Lower lobe of right lung (tissue), 2 donors: ENCODE data around the gene FAT3. TPM values are rescaled to one million over a fixed set of nuclear protein-coding genes. Genes with fewer than 3 reads are reported as not detected.

Experiments used
- ATAC-seq, 2 donors: fragments of 200-7000 bp; cut with Tn5 transposase; one replicate each; pipeline ENCODE4 v1.9.1; 2020 to 2022; ENCODE audit warnings: mild to moderate bottlenecking in 2 of 2, moderate library complexity in 2 of 2
- DNase-seq: peaks from one replicate; pipeline ENCODE4 v3.0.0-alpha.2; 2020
- H3K27ac ChIP-seq: fragments of 200-600 bp; one replicate; pipeline ENCODE4 v1.8.0; 2022
- H3K27me3 ChIP-seq: fragments of 200-600 bp; one replicate; pipeline ENCODE4 v1.8.0; 2022; ENCODE audit warnings: low read depth
- H3K36me3 ChIP-seq: fragments of 200-600 bp; one replicate; pipeline ENCODE4 v1.8.0; 2022; ENCODE audit warnings: mild to moderate bottlenecking
- H3K4me1 ChIP-seq: fragments of 200-600 bp; one replicate; pipeline ENCODE4 v1.8.0; 2022
- H3K4me3 ChIP-seq: fragments of 200-600 bp; one replicate; pipeline ENCODE4 v1.8.0; 2022; ENCODE audit warnings: mild to moderate bottlenecking
- H3K9me3 ChIP-seq: fragments of 200-600 bp; one replicate; pipeline ENCODE4 v1.8.0; 2022
- intact Hi-C: fragments of 100-400 bp; cut with DNase I; formaldehyde crosslinking; loops from one replicate; pipeline ENCODE4 v1.11.0; 2022
- total RNA-seq: library from RNA; stranded (reverse); fragmentation: NEBNext Ultra II Directional; extraction: Animal tissue kit (Norgen Biotek cat#: 25700); gene quantifications from one replicate; pipeline ENCODE4 v1.2.1, GENCODE V29; 2021
- TF ChIP-seq, protein P1 (sequence below): fragments of 200-600 bp; IDR thresholded peaks from one replicate; pipeline ENCODE4 v1.8.0; 2022; ENCODE audit warnings: antibody characterized with exemption, mild to moderate bottlenecking
- donor health status: DM: no; HTN: yes; CAD: no; lungs with severe emphysema.

Gene FAT3
- total RNA-seq, 1 donor from 2014 or later = 7.9 TPM

DNA sequence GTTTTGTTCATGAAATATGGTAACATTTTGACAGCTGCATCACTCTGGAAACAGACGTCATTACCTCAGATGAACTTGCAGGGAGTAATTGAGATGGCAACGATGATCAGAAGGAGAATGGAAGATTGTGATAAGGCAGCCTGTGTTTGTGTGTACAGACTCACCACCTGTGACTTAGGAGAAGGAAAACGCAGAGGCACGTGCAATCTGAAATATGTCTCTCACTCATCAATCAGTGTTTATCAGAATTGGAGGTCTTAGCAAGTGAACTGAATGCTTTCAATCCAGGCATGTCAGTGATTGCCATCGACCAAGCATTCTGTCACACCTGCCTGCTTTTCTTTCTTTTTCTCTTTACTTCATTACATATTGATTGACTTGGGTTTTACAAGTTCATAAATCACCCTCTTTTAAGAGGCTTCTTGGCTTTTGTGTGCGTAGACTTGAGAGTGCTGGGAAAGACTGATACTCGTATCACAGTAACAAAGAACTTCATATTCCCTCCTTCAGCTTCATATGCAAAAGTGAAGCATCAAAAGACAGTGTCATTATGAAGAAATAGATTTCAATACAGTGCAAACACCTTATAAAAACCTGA, 24.6 kb downstream of the FAT3 start:
- intact Hi-C loops = no loop called here
- no peaks in the 10 kb centered on the region for H3K36me3 ChIP-seq
- H3K27ac ChIP-seq = no peak overlapping the region
- ATAC-seq (no peak), DNase-seq (no peak)
- H3K4me3 ChIP-seq = no peak overlapping the region
- no peaks in the 10 kb centered on the region for H3K9me3 ChIP-seq
- TF ChIP-seq, protein P1, sequence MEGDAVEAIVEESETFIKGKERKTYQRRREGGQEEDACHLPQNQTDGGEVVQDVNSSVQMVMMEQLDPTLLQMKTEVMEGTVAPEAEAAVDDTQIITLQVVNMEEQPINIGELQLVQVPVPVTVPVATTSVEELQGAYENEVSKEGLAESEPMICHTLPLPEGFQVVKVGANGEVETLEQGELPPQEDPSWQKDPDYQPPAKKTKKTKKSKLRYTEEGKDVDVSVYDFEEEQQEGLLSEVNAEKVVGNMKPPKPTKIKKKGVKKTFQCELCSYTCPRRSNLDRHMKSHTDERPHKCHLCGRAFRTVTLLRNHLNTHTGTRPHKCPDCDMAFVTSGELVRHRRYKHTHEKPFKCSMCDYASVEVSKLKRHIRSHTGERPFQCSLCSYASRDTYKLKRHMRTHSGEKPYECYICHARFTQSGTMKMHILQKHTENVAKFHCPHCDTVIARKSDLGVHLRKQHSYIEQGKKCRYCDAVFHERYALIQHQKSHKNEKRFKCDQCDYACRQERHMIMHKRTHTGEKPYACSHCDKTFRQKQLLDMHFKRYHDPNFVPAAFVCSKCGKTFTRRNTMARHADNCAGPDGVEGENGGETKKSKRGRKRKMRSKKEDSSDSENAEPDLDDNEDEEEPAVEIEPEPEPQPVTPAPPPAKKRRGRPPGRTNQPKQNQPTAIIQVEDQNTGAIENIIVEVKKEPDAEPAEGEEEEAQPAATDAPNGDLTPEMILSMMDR = no peak
- H3K27me3 ChIP-seq = no peaks in the 10 kb centered on the region
- no peaks in the 10 kb centered on the region for H3K4me1 ChIP-seq

- Histone ChIP-seq H3K4me1 (no peaks in the 10 kb centered on the region), H3K4me3 (no peak overlapping the region), H3K9me3 (no peaks in the 10 kb centered on the region), H3K27ac (no peak overlapping the region), H3K27me3 (no peaks in the 10 kb centered on the region), H3K36me3 (no peaks in the 10 kb centered on the region)
- TF ChIP-seq, protein P1 = no peak
- DNase-seq (no peak), ATAC-seq (no peak)
- intact Hi-C loops = no loop called here
These were observed 27.4 kb downstream of the FAT3 start for GRCh38 chr11:92251980-92252379.

DNA sequence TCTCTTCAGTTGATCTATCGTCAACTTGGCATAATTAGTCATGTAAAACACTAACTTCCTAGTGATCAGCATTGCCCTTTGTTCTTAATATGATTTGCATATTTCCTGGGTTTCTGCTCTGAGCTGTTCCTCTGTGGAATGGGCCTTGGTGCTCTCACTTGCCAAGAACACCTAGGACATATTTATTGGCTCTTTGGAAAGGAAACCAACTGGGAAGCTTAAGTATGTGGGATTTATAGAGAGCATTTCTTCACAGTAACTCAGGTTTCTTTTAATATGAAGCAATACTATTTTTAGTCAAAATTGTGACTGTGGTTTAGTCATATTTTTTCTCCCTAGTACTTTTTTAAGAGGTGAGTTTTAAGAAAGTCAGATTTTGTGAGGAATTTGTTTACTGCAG, 28.8 kb downstream of the FAT3 start:
- intact Hi-C loops = no loop called here
- no peaks in the 10 kb centered on the region for H3K4me1 ChIP-seq
- no peak overlapping the region for H3K4me3 ChIP-seq
- DNase-seq = no peak
- no peaks in the 10 kb centered on the region for H3K27me3 ChIP-seq
- no peaks in the 10 kb centered on the region for H3K9me3 ChIP-seq
- TF ChIP-seq, protein P1 = no peak
- no peak overlapping the region for H3K27ac ChIP-seq
- no peaks in the 10 kb centered on the region for H3K36me3 ChIP-seq
- ATAC-seq = no peak

DNA sequence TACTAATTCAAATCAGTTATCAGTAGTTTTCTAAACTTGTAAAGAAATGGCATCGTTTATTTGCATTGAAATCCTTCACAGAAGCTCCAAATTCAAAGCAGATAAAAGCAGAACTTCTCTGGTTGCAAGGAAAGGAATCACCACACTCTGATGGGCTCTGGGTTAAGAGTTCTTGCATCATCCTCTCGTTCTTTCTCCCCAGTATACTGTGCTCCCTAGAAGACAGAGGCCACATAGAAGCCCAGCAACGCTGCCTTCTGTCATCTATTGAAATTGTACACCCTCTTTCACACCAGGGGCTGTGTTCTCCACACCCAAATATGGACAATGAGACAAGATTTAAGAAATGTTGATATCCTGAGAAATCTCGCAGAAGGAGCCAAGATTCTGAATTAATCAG, 29.3 kb downstream of the FAT3 start:
- DNase-seq (no peak), ATAC-seq (no peak)
- intact Hi-C loops = no loop called here

DNA sequence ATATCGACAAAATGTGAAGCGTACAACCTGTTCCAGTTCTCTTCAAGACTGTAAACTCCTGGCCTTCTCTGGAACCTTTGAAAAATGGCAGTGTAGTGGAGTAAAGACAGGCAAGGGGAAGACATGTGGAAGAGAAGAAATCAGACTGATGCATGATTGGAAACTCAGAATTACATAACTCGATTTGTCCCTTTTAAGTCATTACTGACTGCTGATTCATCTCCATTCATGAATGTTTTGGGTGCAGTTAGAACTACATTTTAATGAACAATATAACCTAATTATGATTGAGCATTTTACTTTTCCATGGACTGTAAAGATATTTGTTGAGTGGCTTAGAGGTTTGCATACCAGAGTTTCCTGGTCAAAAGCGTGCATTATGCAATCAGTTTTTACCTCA, 32.9 kb downstream of the FAT3 start:
- H3K4me1 ChIP-seq = no peaks in the 10 kb centered on the region
- ATAC-seq = no peak
- no peaks in the 10 kb centered on the region for H3K27me3 ChIP-seq
- TF ChIP-seq, protein P1 = no peak
- H3K27ac ChIP-seq = no peak overlapping the region
- no peak for DNase-seq
- no peak overlapping the region for H3K4me3 ChIP-seq
- intact Hi-C loops = no loop called here
- no peaks in the 10 kb centered on the region for H3K9me3 ChIP-seq
- H3K36me3 ChIP-seq = no peaks in the 10 kb centered on the region

More for the DNA sequence above, 29.3 kb downstream of the FAT3 start:
- no peaks in the 10 kb centered on the region for H3K36me3 ChIP-seq
- no peak overlapping the region for H3K4me3 ChIP-seq
- H3K27me3 ChIP-seq = no peaks in the 10 kb centered on the region
- H3K4me1 ChIP-seq = no peaks in the 10 kb centered on the region
- no peak overlapping the region for H3K27ac ChIP-seq
- TF ChIP-seq, protein P1 = no peak
- no peaks in the 10 kb centered on the region for H3K9me3 ChIP-seq

GRCh38 chr11:92259861-92260260, 35.2 kb downstream of the FAT3 start:
- no peaks in the 10 kb centered on the region for H3K27me3 ChIP-seq
- no peaks in the 10 kb centered on the region for H3K4me1 ChIP-seq
- DNase-seq (no peak), ATAC-seq (no peak)
- no peak overlapping the region for H3K4me3 ChIP-seq
- no peak overlapping the region for H3K27ac ChIP-seq
- intact Hi-C loops = no loop called here
- TF ChIP-seq, protein P1 = no peak
- H3K9me3 ChIP-seq = no peaks in the 10 kb centered on the region
- no peaks in the 10 kb centered on the region for H3K36me3 ChIP-seq
